CMK (cell line): Measurements from ENCODE around the gene CRB2.

Experiments used
- DNase-seq: peaks from one replicate; pipeline ENCODE4 v3.0.0-alpha.2; 2010; ENCODE audit warnings: low read depth

CRB2 gene

DNA sequence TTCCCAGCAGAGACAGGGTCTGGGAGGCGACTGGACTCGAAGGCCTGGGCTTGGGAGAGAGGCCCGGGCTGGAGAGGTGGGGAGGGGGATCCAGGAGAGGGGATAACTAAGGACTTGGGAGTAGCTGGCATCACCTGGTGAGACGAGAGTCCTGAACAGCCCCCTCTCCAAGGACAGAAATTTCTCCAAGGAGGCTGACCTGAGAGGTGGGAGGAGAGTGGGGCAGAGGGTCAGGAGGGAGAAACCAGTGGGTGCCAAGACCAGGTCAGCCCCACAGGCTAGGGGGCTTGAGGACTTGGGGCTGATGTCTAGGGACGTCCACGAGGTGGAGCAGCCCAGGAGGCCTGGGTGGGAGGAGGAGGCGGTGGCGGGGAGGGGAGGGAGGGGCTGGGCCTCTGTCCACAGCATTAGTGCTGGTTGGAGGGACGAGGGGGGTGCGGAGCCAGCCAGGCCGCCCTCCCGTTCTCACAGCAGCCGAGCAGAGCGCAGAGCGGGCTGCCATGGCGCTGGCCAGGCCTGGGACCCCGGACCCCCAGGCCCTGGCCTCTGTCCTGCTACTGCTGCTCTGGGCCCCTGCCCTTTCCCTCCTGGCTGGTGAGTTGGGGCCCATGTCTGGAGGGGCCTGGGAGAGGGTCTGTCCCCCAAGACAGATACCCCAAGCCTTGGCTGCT is at the start of gene CRB2:
TSS of gene CRB2 (plus strand) at position 437 of the 671 bp plus-strand sequence. CDS start at position 501, 64 bp downstream.
- no peak for DNase-seq

DNA sequence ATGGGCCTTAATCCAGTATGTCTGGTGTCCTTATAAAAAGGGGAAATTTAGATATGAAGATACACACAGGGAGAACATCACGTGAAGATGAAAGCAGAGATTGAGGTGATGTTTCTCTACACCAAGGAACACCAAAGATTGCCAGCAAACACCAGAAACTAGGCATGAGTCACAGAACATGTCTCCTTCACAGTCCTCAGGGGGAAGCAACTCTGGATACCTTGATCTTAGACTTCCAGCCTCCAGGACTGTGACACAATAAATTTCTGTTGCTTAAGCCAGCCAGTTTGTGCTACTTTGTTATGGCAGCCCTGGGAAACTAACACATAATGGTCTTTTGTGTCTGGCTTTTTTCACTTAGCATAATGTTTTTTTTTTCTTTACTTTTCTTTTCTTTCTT is 46.4 kb upstream of the CRB2 start:
- no peak for DNase-seq

- no peak for DNase-seq
These were observed 45.3 kb upstream of the CRB2 start for GRCh38 chr9:123310551-123311249.

DNA sequence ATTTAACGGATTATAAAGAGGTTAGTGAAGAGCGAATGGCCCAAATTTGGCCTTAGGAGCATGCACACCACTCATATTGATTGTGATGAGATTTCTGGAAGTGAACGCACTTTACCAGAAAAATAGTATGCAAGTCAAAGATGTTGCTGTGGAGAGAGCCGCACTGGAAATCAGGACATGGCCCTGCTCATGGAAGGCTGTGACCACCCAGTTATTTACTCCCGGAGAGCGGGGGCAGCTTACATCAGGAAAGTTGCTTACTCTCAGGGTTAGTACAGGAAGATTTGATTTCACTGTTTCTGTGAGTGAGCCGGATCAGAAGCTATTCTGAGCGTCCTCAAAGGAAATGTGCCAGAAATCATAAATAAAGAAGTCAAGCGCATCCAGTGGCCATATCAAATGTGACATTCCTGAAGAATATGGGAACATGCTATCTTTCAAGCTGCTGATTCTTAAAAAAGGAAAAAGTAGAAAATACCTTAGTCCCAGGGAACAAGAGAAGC is 44.7 kb upstream of the CRB2 start:
- DNase-seq, result no peak

DNA sequence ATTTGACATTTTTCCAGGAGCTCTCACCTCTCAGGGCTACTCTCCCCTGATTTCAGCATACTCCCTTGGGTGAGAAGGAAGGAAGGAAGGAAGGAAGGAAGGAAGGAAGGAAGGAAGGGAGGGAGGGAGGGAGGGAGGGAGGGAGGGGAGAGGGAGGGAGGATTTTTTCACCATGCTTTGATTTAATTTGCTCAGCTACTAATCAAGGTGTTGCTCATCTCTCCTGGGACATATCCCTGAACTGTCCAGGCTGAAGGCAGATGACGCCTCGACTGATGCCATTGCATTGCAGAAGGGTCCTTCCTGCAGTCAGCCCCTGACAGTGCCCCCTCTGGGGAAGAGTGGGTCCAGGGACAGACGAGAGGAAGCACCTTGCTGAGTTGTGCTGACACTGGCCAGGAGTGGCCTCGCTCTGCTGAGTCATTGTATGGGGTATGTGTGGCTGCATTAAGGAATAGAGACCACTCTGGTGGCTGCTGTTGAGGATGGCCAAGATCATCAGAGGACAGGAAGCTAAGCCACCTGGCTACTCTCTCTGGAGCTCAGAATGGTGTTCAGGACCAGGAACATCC is 43.6 kb upstream of the CRB2 start:
- DNase-seq, result no peak

GRCh38 chr9:123314617-123315016 is 41.4 kb upstream of the CRB2 start:
- no peak for DNase-seq

- DNase-seq, result no peak
These were observed 40.4 kb upstream of the CRB2 start for GRCh38 chr9:123315635-123316034.

GRCh38 chr9:123316053-123316718 is 39.8 kb upstream of the CRB2 start:
- no peak for DNase-seq

DNA sequence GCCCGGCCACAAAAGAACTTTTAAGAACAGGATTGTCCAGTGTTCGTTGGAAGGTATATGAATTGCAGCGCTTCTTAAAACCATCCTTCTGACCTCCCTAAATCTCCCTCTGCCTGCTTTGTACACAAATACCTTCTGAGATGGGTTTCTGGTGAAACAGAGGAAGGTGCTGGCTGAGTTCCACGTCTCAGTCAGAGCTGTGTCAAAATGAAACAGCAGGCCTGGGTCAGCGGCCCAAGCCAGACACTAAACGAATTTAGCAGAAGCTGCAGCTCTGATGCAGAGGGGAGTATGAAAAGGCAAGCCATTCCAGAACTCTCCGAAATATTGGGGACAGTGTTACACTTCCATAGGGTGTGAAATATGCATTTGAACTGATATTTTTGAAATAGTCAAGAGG is 37.8 kb upstream of the CRB2 start:
- DNase-seq, result no peak

GRCh38 chr9:123318961-123319421 is 37.0 kb upstream of the CRB2 start:
- DNase-seq, result no peak

DNA sequence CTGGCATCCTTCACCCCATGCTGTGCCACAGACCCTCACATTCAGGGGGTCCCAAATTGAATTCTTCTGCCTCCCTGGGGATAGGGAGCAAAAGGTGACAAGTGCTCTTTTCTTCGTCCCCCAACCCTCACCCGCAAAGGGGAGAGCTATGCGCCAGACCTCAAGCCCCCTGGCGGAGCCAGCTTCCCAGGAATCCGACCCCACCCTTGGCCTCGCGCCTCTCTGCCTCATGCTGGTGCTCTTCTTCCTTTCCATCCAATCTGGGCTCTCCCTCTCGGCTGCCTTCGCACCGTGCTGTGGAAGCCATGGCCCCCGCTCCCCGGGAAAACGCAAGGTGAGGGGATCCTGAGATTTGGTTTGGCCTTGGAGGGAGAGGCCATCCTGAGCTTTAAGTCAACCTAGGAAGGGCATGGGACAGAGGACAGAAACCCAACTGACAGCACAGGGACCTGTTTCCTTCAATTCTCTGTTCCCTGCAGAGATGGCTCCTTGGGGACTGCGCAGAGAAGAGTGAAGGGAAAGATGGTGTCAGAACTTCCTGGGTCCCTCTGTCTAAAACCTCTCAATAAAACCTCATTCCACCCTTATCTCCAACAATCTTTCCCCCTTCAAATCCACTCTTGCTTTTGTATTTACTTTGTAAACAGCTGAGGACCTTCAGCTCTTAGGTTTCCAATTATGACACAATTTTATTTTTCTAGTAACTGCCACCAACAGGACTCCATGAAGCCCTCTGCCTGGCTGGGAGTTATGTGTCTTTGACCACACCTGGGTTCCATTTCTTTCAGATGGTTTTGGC is 36.3 kb upstream of the CRB2 start:
- DNase-seq, result no peak

GRCh38 chr9:123320814-123321213 is 35.2 kb upstream of the CRB2 start:
- DNase-seq, result no peak

- DNase-seq, result no peak
These were observed 34.3 kb upstream of the CRB2 start for GRCh38 chr9:123321616-123322272.

DNA sequence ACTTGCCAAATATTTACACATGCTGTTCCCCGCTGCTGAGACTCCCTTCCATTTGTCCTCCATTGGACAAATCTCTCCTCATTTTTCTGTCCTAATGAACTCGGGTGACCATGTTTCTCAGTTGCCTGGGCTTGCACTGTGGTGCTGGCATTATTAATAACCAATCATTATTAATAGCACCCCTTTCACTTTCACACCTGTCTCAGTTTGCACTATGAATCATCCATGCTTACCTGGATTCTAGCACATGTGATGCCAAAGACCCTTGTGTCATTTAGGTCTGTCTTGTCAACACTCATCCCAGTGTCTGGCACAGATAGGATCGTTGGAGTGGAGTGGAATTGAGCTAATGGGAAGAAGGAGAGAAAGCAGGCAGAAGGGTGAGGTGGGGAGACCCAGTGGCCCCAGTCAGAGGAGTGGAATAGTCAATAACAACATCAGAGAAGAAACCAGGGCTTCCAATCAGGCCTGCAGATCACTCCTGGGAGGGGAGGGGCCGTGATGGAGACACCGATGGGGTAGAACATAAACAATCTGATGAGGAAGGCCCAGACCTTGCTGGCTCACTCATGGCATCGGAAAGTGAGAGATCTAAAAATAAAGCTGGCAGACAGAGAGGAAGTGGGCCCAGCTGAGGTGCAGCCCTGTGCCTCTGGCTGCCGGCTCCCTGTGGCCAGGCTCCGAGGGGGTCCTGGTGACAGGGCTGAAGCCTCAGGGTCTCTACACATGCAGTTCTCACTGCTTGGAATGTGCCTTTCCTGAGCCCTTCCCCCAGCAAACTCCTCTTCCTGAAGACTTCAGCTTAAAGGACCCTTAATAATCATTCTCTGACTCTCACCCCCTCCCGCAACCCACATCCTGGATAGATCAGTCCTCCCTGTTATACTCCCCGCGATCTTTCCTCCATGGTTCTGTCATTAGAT is 33.5 kb upstream of the CRB2 start:
- DNase-seq, result no peak

DNA sequence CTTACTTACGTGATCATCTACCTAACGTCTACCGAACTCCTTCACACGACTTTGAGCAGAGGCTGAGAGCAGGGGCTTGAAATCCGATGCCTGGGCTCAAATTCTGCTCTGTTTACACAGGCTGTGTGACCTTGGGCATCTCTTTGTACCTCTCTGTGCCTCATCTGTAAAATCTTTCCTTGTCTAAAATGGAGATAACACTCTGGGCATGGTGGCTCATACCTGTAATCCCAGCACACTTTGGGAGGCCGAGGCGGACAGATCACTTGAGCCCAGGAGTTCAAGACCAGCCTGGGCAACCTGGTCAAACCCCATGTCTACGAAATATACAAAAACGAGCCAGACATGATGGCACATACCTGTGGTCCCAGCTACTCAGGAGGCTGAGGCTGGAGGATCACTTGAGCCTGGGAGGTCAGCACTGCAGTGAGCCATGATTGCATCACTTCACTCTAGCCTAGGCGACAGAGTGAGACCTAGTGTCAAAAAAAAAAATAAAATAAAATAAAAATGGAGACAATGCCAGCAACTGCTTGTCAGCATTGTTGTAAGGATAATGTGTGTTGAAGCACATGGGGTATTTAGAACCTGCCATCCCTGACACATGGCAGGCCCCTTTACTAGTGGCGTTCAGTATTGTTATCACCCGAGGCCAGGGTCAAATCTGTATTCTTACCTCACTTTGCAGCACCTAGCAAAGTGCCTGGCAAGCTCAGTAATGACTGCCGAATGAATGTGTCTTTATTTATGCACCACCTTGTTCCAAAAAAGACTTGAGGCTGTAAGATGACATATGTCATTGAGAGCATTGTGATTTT is 32.6 kb upstream of the CRB2 start:
- DNase-seq, result no peak

DNA sequence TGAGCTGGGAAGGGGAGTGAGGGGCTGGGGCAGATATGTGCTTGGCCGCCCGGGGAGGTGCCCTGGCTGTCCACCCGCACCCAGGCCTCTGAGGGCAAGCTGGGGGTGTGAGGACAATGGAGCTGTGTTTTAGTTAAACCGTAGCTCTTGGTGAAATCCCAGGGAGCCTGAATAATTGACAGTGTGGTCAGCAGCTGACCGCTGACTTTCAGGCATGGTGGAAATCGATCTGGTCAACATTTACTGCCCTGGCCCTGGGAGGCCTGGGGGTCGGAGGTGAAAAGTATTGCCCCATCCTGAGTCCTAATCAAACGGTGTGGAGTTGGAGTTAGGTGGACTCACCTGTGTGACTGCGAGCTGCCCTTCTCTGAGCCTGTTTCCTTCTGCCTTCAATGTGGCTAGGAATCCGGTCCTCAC is 31.2 kb upstream of the CRB2 start:
- DNase-seq, result no peak

GRCh38 chr9:123326187-123326586 is 29.8 kb upstream of the CRB2 start:
- no peak for DNase-seq

- DNase-seq, result no peak
These were observed 29.3 kb upstream of the CRB2 start for GRCh38 chr9:123326662-123327093.

DNA sequence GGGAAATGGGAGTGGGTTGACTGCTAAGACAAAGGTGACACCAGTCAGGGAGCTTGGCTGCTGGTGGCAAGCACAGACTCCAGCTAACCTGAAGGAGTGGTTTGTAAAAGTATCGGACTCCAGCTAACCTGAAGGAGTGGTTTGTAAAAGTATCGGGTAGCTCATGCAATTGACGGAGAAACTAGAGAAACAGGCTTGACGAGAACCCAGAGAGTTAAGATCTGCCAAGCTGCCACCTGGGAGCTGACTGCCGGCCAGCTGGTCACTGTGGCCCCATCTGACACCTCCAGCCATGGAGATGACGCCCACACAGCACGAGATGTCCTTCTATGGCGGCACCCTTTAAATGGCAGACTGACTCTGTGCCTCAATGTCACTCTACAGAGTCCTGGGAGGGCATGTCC is 28.3 kb upstream of the CRB2 start:
- no peak for DNase-seq
